Stimulated activated CD4-positive, alpha-beta T cell treated with anti-CD3 and anti-CD28 coated beads, Interleukin-15, amount 100 ng/mL, for 48 hours (primary cell): ENCODE measurements around the gene SLC18A3.

Source experiments
- DNase-seq, 2 donors: peaks; one replicate each; pipeline ENCODE4 v3.0.0-alpha.2; 2020; ENCODE audit warnings: low read depth in 2 of 2

The SLC18A3 gene

GRCh38 chr10:49627644-49628247 lies 17.6 kb downstream of the SLC18A3 start:
- no peak for DNase-seq

- DNase-seq: no peak
Observed at GRCh38 chr10:49628599-49628998, 18.5 kb downstream of the SLC18A3 start.

GRCh38 chr10:49629431-49629881 lies 19.3 kb downstream of the SLC18A3 start:
- DNase-seq: no peak

- no peak for DNase-seq
Observed at GRCh38 chr10:49631975-49632374, 21.9 kb downstream of the SLC18A3 start.

- no peak for DNase-seq
Observed at GRCh38 chr10:49632406-49633317, 22.6 kb downstream of the SLC18A3 start.

- no peak for DNase-seq
Observed at GRCh38 chr10:49633327-49634068, 23.4 kb downstream of the SLC18A3 start.

GRCh38 chr10:49634069-49634660 lies 24.1 kb downstream of the SLC18A3 start:
- DNase-seq: no peak

- no peak for DNase-seq
Observed at GRCh38 chr10:49642311-49642710, 32.2 kb downstream of the SLC18A3 start.

GRCh38 chr10:49643241-49644034 lies 33.3 kb downstream of the SLC18A3 start:
- no peak for DNase-seq

GRCh38 chr10:49644035-49644646 lies 34.0 kb downstream of the SLC18A3 start:
- DNase-seq: no peak

GRCh38 chr10:49645417-49645816 lies 35.3 kb downstream of the SLC18A3 start:
- no peak for DNase-seq

GRCh38 chr10:49645871-49646870 lies 36.1 kb downstream of the SLC18A3 start:
- DNase-seq: no peak

- no peak for DNase-seq
Observed at GRCh38 chr10:49647554-49647953, 37.4 kb downstream of the SLC18A3 start.

- DNase-seq: no peak
Observed at GRCh38 chr10:49647985-49648795, 38.1 kb downstream of the SLC18A3 start.

GRCh38 chr10:49649294-49649693 lies 39.2 kb downstream of the SLC18A3 start:
- peak in 1 of 2 donors; percentile 9 for DNase-seq

GRCh38 chr10:49649936-49650723 lies 40.0 kb downstream of the SLC18A3 start:
- no peak for DNase-seq

- DNase-seq: no peak
Observed at GRCh38 chr10:49650724-49651034, 40.6 kb downstream of the SLC18A3 start.
